ENCODE measurements around the gene SLC2A4.

Gene SLC2A4

DNA sequence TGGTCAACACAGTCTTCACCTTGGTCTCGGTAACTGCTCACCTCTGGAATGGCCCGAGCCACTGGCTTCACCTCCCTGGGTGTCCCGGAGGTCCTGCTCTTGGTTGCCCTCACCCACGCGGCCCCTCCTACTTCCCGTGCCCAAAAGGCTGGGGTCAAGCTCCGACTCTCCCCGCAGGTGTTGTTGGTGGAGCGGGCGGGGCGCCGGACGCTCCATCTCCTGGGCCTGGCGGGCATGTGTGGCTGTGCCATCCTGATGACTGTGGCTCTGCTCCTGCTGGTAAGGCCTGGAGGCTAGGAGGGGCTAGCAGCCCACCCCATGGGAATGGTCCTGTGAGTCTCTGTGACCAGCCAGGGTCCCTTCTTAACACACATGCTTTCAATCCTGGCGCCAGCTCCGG, 3.4 kb downstream of the SLC2A4 start:
- no peak for DNase-seq (ENCODE audit: low spot score)
- in situ Hi-C loops (cut with MboI; ENCODE audit: low sequenced_read_pairs, unreplicated experiment) = loop anchor here (25.0 kb wide), 1 partner anchor 248 kb away; the partner anchor contains the start of genes SLC16A11 and SLC16A13

GRCh38 chr17:7285679-7286078, 4.2 kb downstream of the SLC2A4 start:
- TF ChIP-seq, protein P1, sequence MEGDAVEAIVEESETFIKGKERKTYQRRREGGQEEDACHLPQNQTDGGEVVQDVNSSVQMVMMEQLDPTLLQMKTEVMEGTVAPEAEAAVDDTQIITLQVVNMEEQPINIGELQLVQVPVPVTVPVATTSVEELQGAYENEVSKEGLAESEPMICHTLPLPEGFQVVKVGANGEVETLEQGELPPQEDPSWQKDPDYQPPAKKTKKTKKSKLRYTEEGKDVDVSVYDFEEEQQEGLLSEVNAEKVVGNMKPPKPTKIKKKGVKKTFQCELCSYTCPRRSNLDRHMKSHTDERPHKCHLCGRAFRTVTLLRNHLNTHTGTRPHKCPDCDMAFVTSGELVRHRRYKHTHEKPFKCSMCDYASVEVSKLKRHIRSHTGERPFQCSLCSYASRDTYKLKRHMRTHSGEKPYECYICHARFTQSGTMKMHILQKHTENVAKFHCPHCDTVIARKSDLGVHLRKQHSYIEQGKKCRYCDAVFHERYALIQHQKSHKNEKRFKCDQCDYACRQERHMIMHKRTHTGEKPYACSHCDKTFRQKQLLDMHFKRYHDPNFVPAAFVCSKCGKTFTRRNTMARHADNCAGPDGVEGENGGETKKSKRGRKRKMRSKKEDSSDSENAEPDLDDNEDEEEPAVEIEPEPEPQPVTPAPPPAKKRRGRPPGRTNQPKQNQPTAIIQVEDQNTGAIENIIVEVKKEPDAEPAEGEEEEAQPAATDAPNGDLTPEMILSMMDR (IDR thresholded peaks at IDR 0.05; ENCODE audit: borderline replicate concordance, control extremely low read depth, extremely low read depth, insufficient read depth, missing control alignments) = no peak
- no peak for DNase-seq (ENCODE audit: low spot score)
- in situ Hi-C loops (cut with MboI; ENCODE audit: low sequenced_read_pairs, unreplicated experiment) = loop anchor here (25.0 kb wide), 1 partner anchor 248 kb away; the partner anchor contains the start of genes SLC16A11 and SLC16A13

More for the DNA sequence above, 3.4 kb downstream of the SLC2A4 start:
- TF ChIP-seq, protein P1 (IDR thresholded peaks at IDR 0.05; ENCODE audit: borderline replicate concordance, control extremely low read depth, extremely low read depth, insufficient read depth, missing control alignments) = no peak

- in situ Hi-C loops (cut with MboI; ENCODE audit: low sequenced_read_pairs, unreplicated experiment) = loop anchor here (25.0 kb wide), 1 partner anchor 252 kb away; the partner anchor contains the start of genes SLC16A11 and SLC16A13
- TF ChIP-seq, protein P1 (IDR thresholded peaks at IDR 0.05; ENCODE audit: borderline replicate concordance, control extremely low read depth, extremely low read depth, insufficient read depth, missing control alignments) = no peak
- DNase-seq (ENCODE audit: low spot score) = peak; percentile 25
These were observed 7.9 kb downstream of the SLC2A4 start for GRCh38 chr17:7289256-7290032.

- in situ Hi-C loops (cut with MboI; ENCODE audit: low sequenced_read_pairs, unreplicated experiment) = loop anchor here (25.0 kb wide), 1 partner anchor 253 kb away; the partner anchor contains the start of genes SLC16A11 and SLC16A13
- TF ChIP-seq, protein P1 (IDR thresholded peaks at IDR 0.05; ENCODE audit: borderline replicate concordance, control extremely low read depth, extremely low read depth, insufficient read depth, missing control alignments) = no peak
- DNase-seq (ENCODE audit: low spot score) = peak; percentile 23
These were observed 8.6 kb downstream of the SLC2A4 start for GRCh38 chr17:7290166-7290565.

DNA sequence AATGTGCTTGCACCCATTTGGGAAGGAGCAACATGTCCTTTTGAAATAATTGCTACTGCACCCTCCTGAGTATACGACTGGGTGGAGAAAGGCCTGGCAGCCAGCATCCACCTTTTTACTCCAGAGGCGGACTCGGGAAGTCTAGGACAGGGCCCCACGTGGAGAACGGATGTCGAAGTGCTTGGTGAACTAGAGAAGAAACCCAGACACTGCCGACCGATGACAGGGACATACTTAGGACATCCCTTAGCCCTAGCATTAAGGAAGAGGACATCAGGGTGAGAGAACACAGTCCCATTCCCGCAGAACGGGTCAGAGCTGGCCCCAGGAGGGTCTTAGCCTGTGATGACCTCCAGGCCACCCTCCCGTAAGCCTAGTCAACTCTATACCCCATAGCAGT, 9.2 kb downstream of the SLC2A4 start:
- TF ChIP-seq, protein P1 (IDR thresholded peaks at IDR 0.05; ENCODE audit: borderline replicate concordance, control extremely low read depth, extremely low read depth, insufficient read depth, missing control alignments) = no peak
- in situ Hi-C loops (cut with MboI; ENCODE audit: low sequenced_read_pairs, unreplicated experiment) = loop anchor here (25.0 kb wide), 1 partner anchor 253 kb away; the partner anchor contains the start of genes SLC16A11 and SLC16A13
- peak; percentile 17 for DNase-seq (ENCODE audit: low spot score)

GRCh38 chr17:7292194-7292593, 10.7 kb downstream of the SLC2A4 start:
- no peak for DNase-seq (ENCODE audit: low spot score)
- TF ChIP-seq, protein P1 (IDR thresholded peaks at IDR 0.05; ENCODE audit: borderline replicate concordance, control extremely low read depth, extremely low read depth, insufficient read depth, missing control alignments) = no peak
- in situ Hi-C loops (cut with MboI; ENCODE audit: low sequenced_read_pairs, unreplicated experiment) = loop anchor here (25.0 kb wide), 1 partner anchor 255 kb away; the partner anchor contains the start of genes SLC16A11 and SLC16A13

Measured in GM13976 (cell line).